IPS-NIHi11 (cell line): ENCODE data around the gene MRPL53.

ENCODE experiments used
- DNase-seq: peaks from one replicate; pipeline ENCODE4 v3.0.0; 2012; ENCODE audit warnings: mixed read lengths, low spot score

Gene MRPL53

GRCh38 chr2:74429487-74430451 lies 42.7 kb downstream of the MRPL53 start:
- DNase-seq: no peak

GRCh38 chr2:74428675-74429074 lies 43.8 kb downstream of the MRPL53 start:
- DNase-seq: no peak

GRCh38 chr2:74427551-74427950 lies 44.9 kb downstream of the MRPL53 start:
- no peak for DNase-seq

GRCh38 chr2:74426181-74426758 lies 46.2 kb downstream of the MRPL53 start:
- no peak for DNase-seq

- DNase-seq: no peak
These were observed 47.0 kb downstream of the MRPL53 start for GRCh38 chr2:74425523-74425922.

- no peak for DNase-seq
These were observed 47.5 kb downstream of the MRPL53 start for GRCh38 chr2:74424995-74425406.

GRCh38 chr2:74424139-74424992 lies 48.1 kb downstream of the MRPL53 start:
- no peak for DNase-seq

GRCh38 chr2:74423231-74424095 lies 49.0 kb downstream of the MRPL53 start:
- no peak for DNase-seq
